GM18505 (cell line): ENCODE measurements around the gene DCST1.

ENCODE experiments used
- ATAC-seq: cut with Tn5 transposase; IDR thresholded peaks from one replicate; pipeline ENCODE4 v1.9.1; 2021; ENCODE audit not compliant: unreplicated experiment
- POLR2A ChIP-seq: IDR thresholded peaks from 4 replicates; pipeline ENCODE4 v1.6.1; 2011; ENCODE audit warnings: borderline replicate concordance; ENCODE audit not compliant: insufficient read depth, insufficient read length; ENCODE audit errors: extremely low read depth

The DCST1 gene

GRCh38 chr1:155079210-155079486 lies 45.5 kb downstream of the DCST1 start:
- no peak for ATAC-seq
- no peak for TF ChIP-seq POLR2A

GRCh38 chr1:155079487-155080311 lies 46.1 kb downstream of the DCST1 start:
- ATAC-seq = no peak
- TF ChIP-seq POLR2A = no peak

GRCh38 chr1:155080312-155081228 lies 46.9 kb downstream of the DCST1 start:
- ATAC-seq = no peak
- TF ChIP-seq POLR2A = no peak

- ATAC-seq = no peak
- no peak for TF ChIP-seq POLR2A
These were observed 48.1 kb downstream of the DCST1 start for GRCh38 chr1:155081472-155082300.

GRCh38 chr1:155082301-155083051 lies 48.9 kb downstream of the DCST1 start:
- ATAC-seq = no peak
- no peak for TF ChIP-seq POLR2A

- TF ChIP-seq POLR2A = no peak
These were observed 49.5 kb downstream of the DCST1 start for GRCh38 chr1:155083052-155083541.

GRCh38 chr1:155083865-155084721 lies 50.5 kb downstream of the DCST1 start:
- no peak for ATAC-seq
- TF ChIP-seq POLR2A = no peak

More at GRCh38 chr1:155083052-155083541, 49.5 kb downstream of the DCST1 start:
- no peak for ATAC-seq

GRCh38 chr1:155084722-155085503 lies 51.3 kb downstream of the DCST1 start:
- peak; percentile 42 for TF ChIP-seq POLR2A
- peak; percentile 56 for ATAC-seq

- TF ChIP-seq POLR2A = no peak
- no peak for ATAC-seq
These were observed 52.0 kb downstream of the DCST1 start for GRCh38 chr1:155085504-155086127.

- TF ChIP-seq POLR2A = no peak
These were observed 52.6 kb downstream of the DCST1 start for GRCh38 chr1:155086128-155086741.

GRCh38 chr1:155086856-155087535 lies 53.4 kb downstream of the DCST1 start:
- TF ChIP-seq POLR2A = no peak
- ATAC-seq = no peak

More at GRCh38 chr1:155086128-155086741, 52.6 kb downstream of the DCST1 start:
- no peak for ATAC-seq
